ENCODE results near the gene AFF3. TPM values are rescaled to one million over a fixed set of nuclear protein-coding genes. Genes with fewer than 3 reads are reported as not detected.
A peak's percentile ranks its signal among the peaks of the same experiment; 100 is the strongest.

AFF3 gene, protein sequence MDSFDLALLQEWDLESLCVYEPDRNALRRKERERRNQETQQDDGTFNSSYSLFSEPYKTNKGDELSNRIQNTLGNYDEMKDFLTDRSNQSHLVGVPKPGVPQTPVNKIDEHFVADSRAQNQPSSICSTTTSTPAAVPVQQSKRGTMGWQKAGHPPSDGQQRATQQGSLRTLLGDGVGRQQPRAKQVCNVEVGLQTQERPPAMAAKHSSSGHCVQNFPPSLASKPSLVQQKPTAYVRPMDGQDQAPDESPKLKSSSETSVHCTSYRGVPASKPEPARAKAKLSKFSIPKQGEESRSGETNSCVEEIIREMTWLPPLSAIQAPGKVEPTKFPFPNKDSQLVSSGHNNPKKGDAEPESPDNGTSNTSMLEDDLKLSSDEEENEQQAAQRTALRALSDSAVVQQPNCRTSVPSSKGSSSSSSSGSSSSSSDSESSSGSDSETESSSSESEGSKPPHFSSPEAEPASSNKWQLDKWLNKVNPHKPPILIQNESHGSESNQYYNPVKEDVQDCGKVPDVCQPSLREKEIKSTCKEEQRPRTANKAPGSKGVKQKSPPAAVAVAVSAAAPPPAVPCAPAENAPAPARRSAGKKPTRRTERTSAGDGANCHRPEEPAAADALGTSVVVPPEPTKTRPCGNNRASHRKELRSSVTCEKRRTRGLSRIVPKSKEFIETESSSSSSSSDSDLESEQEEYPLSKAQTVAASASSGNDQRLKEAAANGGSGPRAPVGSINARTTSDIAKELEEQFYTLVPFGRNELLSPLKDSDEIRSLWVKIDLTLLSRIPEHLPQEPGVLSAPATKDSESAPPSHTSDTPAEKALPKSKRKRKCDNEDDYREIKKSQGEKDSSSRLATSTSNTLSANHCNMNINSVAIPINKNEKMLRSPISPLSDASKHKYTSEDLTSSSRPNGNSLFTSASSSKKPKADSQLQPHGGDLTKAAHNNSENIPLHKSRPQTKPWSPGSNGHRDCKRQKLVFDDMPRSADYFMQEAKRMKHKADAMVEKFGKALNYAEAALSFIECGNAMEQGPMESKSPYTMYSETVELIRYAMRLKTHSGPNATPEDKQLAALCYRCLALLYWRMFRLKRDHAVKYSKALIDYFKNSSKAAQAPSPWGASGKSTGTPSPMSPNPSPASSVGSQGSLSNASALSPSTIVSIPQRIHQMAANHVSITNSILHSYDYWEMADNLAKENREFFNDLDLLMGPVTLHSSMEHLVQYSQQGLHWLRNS (N-terminal part only)
- total RNA-seq (2022), result not detected in 2 replicates
- percentile 1 among the genes with signal in this experiment for Bru-seq, nascent RNA
- BruChase-seq, experiment 1, labeled RNA remaining after a 6-hour chase, result percentile 0 among the genes with signal in this experiment
- BruChase-seq, experiment 2, labeled RNA remaining after a 2-hour chase, result percentile 0 among the genes with signal in this experiment
- long read RNA-seq, result 0 reads

GRCh38 chr2:100142393-100142792 lies at the start of gene AFF3:
AFF3 (minus strand) TSS chr2:100142590; CDS start chr2:100104454, 38,136 bp downstream.
- no peaks in the 10 kb centered on the region for H3K9me3 Mint-ChIP-seq (ENCODE audit: low read depth, unreplicated experiment)
- H3K4me3 Mint-ChIP-seq (ENCODE audit: low read depth, unreplicated experiment), result no peak within 1 kb of the TSS
- TF ChIP-seq, protein P1, sequence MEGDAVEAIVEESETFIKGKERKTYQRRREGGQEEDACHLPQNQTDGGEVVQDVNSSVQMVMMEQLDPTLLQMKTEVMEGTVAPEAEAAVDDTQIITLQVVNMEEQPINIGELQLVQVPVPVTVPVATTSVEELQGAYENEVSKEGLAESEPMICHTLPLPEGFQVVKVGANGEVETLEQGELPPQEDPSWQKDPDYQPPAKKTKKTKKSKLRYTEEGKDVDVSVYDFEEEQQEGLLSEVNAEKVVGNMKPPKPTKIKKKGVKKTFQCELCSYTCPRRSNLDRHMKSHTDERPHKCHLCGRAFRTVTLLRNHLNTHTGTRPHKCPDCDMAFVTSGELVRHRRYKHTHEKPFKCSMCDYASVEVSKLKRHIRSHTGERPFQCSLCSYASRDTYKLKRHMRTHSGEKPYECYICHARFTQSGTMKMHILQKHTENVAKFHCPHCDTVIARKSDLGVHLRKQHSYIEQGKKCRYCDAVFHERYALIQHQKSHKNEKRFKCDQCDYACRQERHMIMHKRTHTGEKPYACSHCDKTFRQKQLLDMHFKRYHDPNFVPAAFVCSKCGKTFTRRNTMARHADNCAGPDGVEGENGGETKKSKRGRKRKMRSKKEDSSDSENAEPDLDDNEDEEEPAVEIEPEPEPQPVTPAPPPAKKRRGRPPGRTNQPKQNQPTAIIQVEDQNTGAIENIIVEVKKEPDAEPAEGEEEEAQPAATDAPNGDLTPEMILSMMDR (IDR thresholded peaks at IDR 0.05; ENCODE audit: unreplicated experiment), result no peak
- H3K4me1 Mint-ChIP-seq (ENCODE audit: low read depth, unreplicated experiment), result no peaks in the 10 kb centered on the region
- peaks cover 52% of the 10 kb centered on the region for H3K27me3 Mint-ChIP-seq (ENCODE audit: unreplicated experiment)
- no peaks in the 10 kb centered on the region for H3K36me3 Mint-ChIP-seq (ENCODE audit: insufficient read depth, unreplicated experiment)
- no TSS peak for BruUV-seq (replicated peaks)
- H3K27ac Mint-ChIP-seq (ENCODE audit: unreplicated experiment), result no peak within 1 kb of the TSS
- no peak for DNase-seq
- CTCF ChIA-PET, result no interaction called here
- intact Hi-C loops (cut with micrococcal nuclease; ENCODE audit: unreplicated experiment), result no loop called here

DNA sequence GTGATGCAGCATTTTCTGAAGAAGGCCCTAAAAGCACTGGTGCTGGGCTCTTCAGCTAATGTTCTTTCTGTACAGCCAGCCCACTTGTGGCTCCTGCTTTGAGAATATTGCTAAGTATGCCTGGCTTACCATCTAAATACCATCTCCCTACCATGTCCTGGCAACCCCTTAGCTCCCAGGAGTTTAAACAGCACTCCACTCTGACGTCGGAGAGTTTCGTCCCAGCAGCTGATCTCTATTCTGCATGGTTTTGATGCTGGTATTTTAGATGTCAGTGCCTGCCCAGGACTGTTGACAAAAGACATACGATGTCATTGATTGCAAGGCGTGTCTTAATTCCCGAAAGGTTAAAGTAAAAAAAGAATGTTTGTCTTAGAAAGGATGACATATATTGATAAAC lies 47.0 kb upstream of the AFF3 start:
- intact Hi-C loops (cut with micrococcal nuclease; ENCODE audit: unreplicated experiment), result no loop called here
- CTCF ChIA-PET, result no interaction called here

DNA sequence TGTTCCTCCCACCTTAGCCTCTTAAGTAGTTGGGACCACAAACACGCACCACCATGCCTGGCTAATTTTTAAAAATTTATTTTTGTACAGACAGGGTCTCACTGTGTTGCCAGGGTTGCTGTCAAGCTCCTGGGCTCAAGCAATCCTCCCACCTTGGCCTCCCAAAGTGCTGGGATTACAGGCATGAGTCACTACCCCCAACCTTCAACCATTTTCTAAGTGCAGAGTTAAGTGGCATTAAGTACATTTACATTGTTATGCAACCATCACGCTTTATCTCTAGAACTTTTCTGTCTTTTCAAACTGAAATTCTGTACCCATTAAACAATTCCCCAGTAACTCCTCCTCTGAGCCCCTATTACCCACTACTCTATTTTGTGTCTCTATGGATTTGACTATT lies 45.9 kb upstream of the AFF3 start:
- Mint-ChIP-seq H3K9me3 (ENCODE audit: low read depth, unreplicated experiment) (no peaks in the 10 kb centered on the region), H3K36me3 (ENCODE audit: insufficient read depth, unreplicated experiment) (no peaks in the 10 kb centered on the region), H3K27me3 (ENCODE audit: unreplicated experiment) (peaks cover 62% of the 10 kb centered on the region), H3K4me1 (ENCODE audit: low read depth, unreplicated experiment) (peaks cover 8% of the 10 kb centered on the region), H3K4me3 (ENCODE audit: low read depth, unreplicated experiment) (no peak overlapping the region), H3K27ac (ENCODE audit: unreplicated experiment) (no peak overlapping the region)
- no peak for DNase-seq
- intact Hi-C loops (cut with micrococcal nuclease; ENCODE audit: unreplicated experiment), result no loop called here
- CTCF ChIA-PET, result no interaction called here
- no TSS peak for BruUV-seq (replicated peaks)
- TF ChIP-seq, protein P1 (IDR thresholded peaks at IDR 0.05; ENCODE audit: unreplicated experiment), result no peak

More for the DNA sequence above, 47.0 kb upstream of the AFF3 start:
- no peak for DNase-seq
- no TSS peak for BruUV-seq (replicated peaks)
- TF ChIP-seq, protein P1 (IDR thresholded peaks at IDR 0.05; ENCODE audit: unreplicated experiment), result no peak
- H3K9me3 Mint-ChIP-seq (ENCODE audit: low read depth, unreplicated experiment), result no peaks in the 10 kb centered on the region
- H3K36me3 Mint-ChIP-seq (ENCODE audit: insufficient read depth, unreplicated experiment), result no peaks in the 10 kb centered on the region
- H3K27ac Mint-ChIP-seq (ENCODE audit: unreplicated experiment), result no peak overlapping the region
- no peak overlapping the region for H3K4me3 Mint-ChIP-seq (ENCODE audit: low read depth, unreplicated experiment)
- H3K4me1 Mint-ChIP-seq (ENCODE audit: low read depth, unreplicated experiment), result peaks cover 14% of the 10 kb centered on the region
- H3K27me3 Mint-ChIP-seq (ENCODE audit: unreplicated experiment), result peaks cover 51% of the 10 kb centered on the region

DNA sequence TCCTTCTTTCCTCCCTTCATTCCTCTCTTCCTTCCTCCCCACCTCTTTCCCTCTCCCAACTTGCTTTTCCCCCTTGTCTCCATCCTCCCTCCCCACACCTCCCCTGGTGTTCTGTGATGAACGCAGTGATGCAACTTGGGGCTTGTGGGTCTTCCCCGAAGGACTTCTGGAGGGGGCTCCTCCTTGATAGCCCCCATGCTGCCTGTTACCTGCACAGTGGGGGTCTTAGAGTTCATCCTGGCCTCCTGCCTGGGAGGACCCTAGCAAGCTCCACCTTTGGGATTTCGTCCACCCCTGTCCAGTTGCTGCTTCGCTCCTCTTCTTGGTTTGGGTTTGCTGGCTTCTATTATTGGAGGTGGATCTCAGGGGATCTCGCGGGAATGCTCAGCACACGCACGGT lies 43.7 kb upstream of the AFF3 start:
- TF ChIP-seq, protein P1 (IDR thresholded peaks at IDR 0.05; ENCODE audit: unreplicated experiment), result no peak
- DNase-seq, result no peak
- H3K4me3 Mint-ChIP-seq (ENCODE audit: low read depth, unreplicated experiment), result no peak overlapping the region
- intact Hi-C loops (cut with micrococcal nuclease; ENCODE audit: unreplicated experiment), result no loop called here
- BruUV-seq (replicated peaks), result no TSS peak
- no peaks in the 10 kb centered on the region for H3K9me3 Mint-ChIP-seq (ENCODE audit: low read depth, unreplicated experiment)
- H3K27me3 Mint-ChIP-seq (ENCODE audit: unreplicated experiment), result peaks cover 73% of the 10 kb centered on the region
- CTCF ChIA-PET, result no interaction called here
- no peaks in the 10 kb centered on the region for H3K4me1 Mint-ChIP-seq (ENCODE audit: low read depth, unreplicated experiment)
- no peak overlapping the region for H3K27ac Mint-ChIP-seq (ENCODE audit: unreplicated experiment)
- no peaks in the 10 kb centered on the region for H3K36me3 Mint-ChIP-seq (ENCODE audit: insufficient read depth, unreplicated experiment)

Data from Calu3 (cell line).